22Rv1 (cell line): ENCODE measurements around the gene CCS.

ENCODE experiments used
- CTCF ChIP-seq: fragments of 450-650 bp; IDR thresholded peaks from 2 replicates; pipeline ENCODE4 v1.5.1; 2017; ENCODE audit warnings: mild to moderate bottlenecking
- ZFX ChIP-seq: fragments of 450-650 bp; IDR thresholded peaks from 2 replicates; pipeline ENCODE4 v1.6.1; 2017; ENCODE audit warnings: antibody characterized with exemption, borderline replicate concordance

DNA sequence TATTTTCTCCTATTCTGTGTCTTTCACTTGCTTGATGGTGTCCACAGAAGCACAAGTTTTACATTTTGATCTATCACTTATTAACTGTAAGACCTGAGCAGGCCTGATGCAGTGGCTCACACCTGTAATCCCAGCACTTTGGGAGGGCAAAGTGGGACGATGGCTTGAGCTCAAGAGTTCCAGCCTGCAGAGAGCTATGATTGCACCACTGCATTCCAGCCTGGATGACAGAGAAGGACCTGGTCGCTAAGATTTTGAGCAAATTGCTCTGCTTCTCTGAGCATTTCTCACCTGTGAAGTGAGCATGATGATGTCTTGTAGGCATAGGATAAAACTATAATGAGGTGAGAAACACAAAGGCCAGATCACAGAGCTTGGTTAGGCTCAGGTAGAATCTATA lies 6.8 kb upstream of the CCS start:
- TF ChIP-seq CTCF (no peak), ZFX (no peak)
